HG02798 (cell line): Measurements from ENCODE around the gene PLOD3.
"Not testable (repeated sequence)": the region's sequence is repeated elsewhere in the genome, so short reads cannot be mapped to it uniquely, and the experiment has no call there.

Experiments used
- ATAC-seq: cut with Tn5 transposase; IDR thresholded peaks from one replicate; pipeline ENCODE4 v1.9.1; 2021; ENCODE audit warnings: mild to moderate bottlenecking; ENCODE audit not compliant: unreplicated experiment, poor library complexity

The PLOD3 gene

GRCh38 chr7:101216001-101216859 is 1.2 kb downstream of the PLOD3 start:
- no peak for ATAC-seq

- no peak for ATAC-seq
Observed at GRCh38 chr7:101212014-101212413, 5.4 kb downstream of the PLOD3 start.

- ATAC-seq: no peak
Observed at GRCh38 chr7:101211501-101211900, 5.9 kb downstream of the PLOD3 start.

- no peak for ATAC-seq
Observed at GRCh38 chr7:101210143-101210542, 7.2 kb downstream of the PLOD3 start.

- no peak for ATAC-seq
Observed at GRCh38 chr7:101208794-101209193, 8.6 kb downstream of the PLOD3 start.

- ATAC-seq: no peak
Observed at GRCh38 chr7:101207459-101207858, 9.9 kb downstream of the PLOD3 start.

- no peak for ATAC-seq
Observed at GRCh38 chr7:101206665-101207042, 10.7 kb downstream of the PLOD3 start.

- ATAC-seq: no peak
Observed at GRCh38 chr7:101205901-101206664, 11.3 kb downstream of the PLOD3 start.

- not testable (repeated sequence) for ATAC-seq
Observed at GRCh38 chr7:101203740-101204738, 13.3 kb downstream of the PLOD3 start.

GRCh38 chr7:101202603-101202918 is 14.8 kb downstream of the PLOD3 start:
- no peak for ATAC-seq

- ATAC-seq: no peak
Observed at GRCh38 chr7:101201695-101202602, 15.4 kb downstream of the PLOD3 start.

GRCh38 chr7:101200862-101201599 is 16.4 kb downstream of the PLOD3 start, which contains the start of gene MOGAT3:
TSS of gene MOGAT3 (minus strand) at chr7:101201036. CDS start at chr7:101200854, 182 bp downstream.
- no peak for ATAC-seq

GRCh38 chr7:101200504-101200861 is 16.9 kb downstream of the PLOD3 start:
- ATAC-seq: no peak

GRCh38 chr7:101199522-101199921 is 17.9 kb downstream of the PLOD3 start:
- not testable (repeated sequence) for ATAC-seq

GRCh38 chr7:101198476-101198875 is 18.9 kb downstream of the PLOD3 start:
- ATAC-seq: no peak

- ATAC-seq: no peak
Observed at GRCh38 chr7:101197991-101198390, 19.4 kb downstream of the PLOD3 start.

GRCh38 chr7:101195884-101196283 is 21.5 kb downstream of the PLOD3 start:
- no peak for ATAC-seq

GRCh38 chr7:101189109-101189508 is 28.3 kb downstream of the PLOD3 start:
- no peak for ATAC-seq
